ENCODE results near the gene VPS25.
"Not testable (repeated sequence)": the region's sequence is repeated elsewhere in the genome, so short reads cannot be mapped to it uniquely, and the experiment has no call there.

The VPS25 gene

DNA sequence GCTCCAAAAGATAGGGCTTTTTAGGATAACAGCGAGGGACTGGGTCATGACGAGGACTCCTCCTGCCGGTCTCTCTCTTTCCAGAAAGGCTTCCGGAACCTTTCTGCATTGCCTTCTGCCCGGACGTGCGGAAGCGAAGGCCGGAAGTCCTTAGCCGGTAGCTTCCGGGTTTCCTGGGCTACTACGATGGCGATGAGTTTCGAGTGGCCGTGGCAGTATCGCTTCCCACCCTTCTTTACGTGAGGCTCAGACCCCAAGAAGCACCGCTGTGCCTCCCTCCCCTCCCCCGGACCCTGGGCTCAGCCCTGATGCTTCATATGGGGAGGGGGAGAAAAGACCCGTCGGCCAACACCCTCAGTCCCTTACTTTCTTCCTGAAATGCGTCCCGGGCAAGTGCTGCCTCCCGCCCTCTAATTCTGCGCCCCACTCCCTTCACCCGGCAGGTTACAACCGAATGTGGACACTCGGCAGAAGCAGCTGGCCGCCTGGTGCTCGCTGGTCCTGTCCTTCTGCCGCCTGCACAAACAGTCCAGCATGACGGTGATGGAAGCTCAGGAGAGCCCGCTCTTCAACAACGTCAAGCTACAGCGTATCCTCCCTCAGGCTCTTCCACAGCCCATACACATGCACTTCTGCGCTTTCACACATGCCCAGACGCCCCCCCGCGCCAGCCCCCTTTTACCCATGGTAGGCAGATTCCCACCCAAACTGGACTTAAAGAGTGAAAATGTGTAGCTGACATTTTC lies at the start of gene VPS25:
Gene VPS25, plus strand, starts transcription at position 160 of the 746 bp plus-strand sequence. Its CDS starts 27 bp downstream, at position 187.
- peak; percentile 86 for DNase-seq

DNA sequence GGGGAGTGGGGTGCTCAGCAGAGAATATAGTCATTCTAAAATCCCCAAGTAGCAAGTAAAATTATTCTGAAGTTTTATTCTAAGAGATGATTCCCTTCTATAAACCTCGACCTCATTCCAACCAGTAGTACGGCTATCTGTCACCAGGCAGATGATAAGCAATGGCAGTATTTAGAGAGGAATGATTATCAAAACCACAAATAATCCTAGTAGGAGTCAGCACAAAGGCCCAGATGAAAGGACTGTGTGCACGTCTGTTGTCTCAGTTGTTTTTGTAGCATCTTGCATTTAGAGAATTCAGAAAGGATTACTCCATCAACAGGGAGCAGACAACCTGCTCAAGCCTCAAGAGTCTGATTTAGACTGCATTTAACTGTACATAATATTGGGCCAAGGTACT lies 49.6 kb upstream of the VPS25 start:
- no peak for DNase-seq

DNA sequence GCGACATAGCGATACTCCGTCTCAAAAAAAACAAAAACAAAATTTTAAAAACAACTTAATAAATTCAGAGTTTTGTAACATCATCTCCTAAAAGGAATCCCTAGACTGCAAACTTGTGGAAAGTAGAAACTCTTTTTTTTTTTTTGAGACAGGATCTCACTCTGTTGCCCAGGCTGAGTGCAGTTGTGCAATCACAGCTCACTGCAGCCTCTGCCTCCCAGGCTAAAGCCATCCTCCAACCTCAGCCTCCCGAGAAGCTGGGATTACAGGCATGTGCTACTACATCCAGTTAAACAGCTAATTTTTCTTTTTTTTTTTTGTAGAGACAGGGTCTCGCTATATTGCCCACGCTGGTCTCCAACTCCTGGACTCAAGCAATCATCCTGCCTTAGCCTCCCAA lies 48.1 kb upstream of the VPS25 start:
- no peak for DNase-seq

DNA sequence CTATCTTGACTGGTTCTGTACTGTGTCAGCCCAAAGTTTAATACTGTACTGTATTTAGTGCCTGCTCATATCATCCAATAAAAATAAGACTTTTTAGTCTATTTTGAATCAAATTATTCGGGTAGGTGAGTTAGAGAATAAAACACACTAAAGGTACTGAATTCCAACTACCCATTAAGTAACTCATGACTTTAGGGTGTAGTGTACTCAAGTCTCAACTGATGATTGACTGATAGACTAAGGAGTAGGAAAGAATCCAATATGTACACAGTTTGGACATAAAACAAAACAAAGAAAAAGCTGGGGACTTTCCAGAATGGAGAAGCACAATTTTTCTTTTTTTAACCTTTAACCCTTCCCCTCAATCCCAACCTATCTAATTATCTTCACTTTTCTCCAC lies 32.5 kb upstream of the VPS25 start:
- DNase-seq: no peak

DNA sequence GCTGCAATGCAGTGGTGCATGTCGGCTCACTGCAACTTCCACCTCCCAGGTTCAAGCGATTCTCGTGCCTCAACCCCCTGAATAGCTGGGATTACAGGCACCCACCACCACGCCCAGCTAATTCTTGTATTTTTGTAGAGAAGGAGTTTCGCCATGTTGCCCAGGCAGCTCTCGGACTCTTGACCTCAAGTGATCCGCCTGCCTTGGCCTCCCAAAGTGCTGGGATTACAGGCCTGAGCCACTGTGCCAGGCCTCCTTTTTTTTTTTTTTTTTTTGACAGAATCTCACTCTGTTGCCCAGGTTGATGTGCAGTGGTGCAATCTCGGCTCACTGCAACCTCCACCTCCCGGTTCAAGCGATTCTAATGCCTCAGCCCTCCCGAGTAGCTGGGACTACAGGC lies 30.3 kb upstream of the VPS25 start:
- not testable (repeated sequence) for DNase-seq

DNA sequence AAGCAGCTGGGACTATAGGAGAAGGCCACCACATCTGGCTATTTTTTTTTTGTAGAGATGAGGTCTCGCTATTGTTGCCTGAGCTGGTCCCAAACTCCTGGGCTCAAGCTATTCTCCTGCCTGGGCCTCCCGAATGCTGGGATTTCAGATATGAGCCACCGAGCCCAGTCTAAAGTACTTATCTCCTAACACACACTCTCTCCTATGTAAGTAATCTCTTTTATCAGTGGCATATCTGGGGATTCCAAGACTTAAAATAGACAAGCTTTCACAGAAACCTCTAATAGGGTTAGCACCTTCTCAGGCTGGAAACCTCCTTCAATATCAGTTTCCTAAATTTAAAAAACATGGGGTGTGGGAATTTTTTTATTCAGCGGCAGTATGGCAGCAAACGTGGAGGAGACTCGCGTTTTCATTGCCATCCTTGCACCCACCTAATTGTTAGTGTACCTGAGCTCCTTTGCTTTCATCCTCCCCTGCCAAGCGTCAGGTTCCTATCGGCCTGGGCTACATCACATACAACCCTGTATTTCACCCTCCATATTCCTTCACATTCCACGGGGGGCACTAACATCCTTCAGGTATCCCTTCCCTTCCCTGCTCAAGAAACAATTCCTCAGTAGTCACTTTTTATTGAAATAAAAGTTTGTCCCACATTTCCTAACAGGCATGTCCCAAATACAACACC lies 29.5 kb upstream of the VPS25 start:
- DNase-seq: no peak

DNA sequence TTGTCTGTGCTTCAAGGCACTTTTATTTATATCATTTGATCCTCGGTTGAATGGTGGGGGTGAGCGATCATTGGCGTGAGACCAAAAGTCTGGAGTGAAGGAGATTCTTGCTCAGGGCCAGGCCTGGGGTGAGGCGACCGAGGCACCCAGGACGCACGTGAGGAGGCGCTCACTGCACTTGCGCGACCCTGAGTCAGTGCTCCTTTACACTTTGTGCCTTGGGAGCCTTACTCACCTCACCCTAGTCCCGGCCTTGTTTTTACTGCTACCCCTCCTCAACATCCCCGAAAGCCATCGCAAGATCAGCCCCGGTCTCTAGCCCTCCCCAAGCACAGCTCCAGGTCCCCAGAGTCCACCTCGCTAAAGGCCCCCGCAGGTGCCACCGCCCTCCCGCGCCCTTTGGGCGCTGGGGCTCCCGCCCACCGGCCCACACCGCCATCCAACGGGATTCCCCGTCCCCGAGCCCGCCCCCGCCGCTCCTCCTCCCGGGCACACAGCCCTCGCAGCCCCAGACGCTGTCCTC lies 28.9 kb upstream of the VPS25 start:
- no peak for DNase-seq

DNA sequence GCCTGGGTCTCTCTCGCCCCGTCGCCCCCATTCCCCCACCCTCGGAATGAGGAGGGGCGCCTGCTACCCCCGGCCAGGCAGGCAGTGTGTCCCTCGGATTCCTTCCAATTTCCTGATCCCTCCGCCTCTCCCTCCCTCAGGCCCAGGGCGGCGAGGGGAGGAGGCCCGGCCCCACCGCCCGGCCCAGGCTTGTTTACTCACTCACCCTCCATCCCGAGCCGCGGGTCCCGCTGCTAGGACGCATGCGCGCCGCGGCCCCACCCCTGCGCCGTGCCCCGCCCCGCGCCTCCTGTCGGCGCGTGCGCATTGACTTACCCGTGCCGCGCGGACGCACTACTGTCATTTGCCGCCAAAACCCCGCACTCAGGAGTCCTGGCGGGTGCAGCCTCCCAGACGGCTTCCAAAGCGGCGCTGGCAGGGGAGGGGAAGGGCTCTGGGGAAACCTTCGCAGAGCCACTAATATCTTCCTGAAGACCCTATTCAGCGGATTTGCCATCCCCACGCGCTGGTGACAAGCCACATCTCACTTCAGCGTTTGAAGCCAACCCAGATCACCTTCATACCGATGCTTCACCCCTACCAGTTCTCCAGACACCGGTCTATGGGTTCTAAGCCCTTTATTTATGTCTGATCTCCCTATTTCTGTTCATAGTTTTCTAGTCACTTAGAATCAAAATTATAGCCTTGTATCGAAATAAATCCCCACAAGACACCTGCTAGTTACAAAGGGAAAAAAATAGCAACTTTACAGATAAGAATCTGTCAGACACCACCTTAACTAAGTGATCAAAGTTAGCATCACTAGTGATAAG lies 28.2 kb upstream of the VPS25 start, which contains the start of gene EZH1:
Gene EZH1, minus strand, starts transcription at position 235 of the 812 bp plus-strand sequence. CDS start 16,099 bp downstream, outside the sequence.
- DNase-seq: peak; percentile 96

DNA sequence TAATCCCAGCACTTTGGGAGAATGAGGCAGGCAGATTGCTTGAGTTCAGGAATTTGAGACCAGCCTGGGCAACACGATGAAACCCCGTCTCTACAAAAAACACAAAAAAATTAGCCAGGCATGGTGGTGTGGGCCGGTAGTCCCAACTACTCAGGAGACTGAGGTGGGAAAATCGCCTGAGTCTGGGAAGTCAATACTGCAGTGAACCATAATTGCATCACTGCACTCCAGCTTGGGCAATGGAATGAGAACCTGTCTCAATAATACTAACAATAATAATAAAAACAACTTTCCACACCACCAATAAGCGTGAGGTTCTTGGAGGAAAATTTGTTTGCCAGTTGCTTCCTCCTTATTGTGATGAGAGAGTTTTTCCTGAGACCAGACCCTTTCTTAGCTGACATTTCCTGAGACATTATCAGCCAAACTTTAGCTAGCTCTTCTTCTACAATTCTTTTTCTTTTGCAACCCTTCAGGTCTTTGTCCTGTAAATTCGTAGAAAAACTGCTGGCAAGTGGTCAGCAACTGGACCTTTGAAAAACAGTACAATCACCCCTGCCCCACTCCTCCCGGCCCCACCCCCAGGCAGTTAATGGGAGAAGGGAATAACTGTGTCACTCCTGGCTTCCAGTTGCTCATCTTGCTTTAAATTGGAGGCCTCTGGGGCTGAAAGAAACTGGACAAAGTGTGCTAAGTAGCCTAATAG lies 24.9 kb upstream of the VPS25 start:
- DNase-seq: no peak

DNA sequence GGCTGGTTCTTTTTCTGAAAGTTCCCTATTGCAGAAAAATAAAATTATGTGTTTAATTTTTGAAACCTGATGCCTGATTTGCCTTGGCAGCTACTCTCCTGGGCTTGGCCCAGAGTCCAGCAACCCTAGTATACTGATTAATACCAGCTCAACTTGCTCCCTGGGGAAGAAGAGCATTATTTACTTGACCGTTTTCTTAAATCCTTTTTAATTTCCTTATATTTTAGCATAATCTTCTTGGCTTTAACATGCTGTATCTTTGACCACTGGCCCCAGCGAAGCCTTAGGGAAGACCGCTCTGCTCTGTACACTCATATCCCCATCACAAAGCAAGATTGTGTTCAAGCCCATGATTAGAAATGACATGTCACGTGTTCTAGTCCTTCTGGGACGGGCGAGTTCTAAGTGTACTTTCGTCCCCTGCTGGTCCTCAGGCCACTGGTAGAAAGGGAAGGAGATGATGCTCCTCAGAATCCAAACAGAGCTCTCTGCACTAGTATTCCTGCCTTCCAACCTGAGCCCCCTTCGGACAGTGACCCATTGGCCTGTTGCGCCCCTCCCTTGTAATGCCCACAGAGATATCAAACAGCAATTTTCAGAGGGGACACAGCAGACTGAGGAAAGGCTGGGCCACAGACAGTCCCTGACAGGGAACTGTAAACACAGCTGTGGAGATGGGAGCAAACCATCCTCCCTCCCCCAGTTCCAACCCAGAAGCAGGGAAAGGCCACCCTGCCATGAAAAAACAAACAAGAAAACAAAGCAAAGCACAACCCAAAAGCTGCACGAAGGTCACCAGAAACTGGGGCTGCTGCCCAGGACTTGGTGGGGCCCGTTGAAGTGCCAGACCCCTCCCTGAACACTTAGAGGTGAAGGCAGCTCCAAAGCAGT lies 24.1 kb upstream of the VPS25 start:
- no peak for DNase-seq

DNA sequence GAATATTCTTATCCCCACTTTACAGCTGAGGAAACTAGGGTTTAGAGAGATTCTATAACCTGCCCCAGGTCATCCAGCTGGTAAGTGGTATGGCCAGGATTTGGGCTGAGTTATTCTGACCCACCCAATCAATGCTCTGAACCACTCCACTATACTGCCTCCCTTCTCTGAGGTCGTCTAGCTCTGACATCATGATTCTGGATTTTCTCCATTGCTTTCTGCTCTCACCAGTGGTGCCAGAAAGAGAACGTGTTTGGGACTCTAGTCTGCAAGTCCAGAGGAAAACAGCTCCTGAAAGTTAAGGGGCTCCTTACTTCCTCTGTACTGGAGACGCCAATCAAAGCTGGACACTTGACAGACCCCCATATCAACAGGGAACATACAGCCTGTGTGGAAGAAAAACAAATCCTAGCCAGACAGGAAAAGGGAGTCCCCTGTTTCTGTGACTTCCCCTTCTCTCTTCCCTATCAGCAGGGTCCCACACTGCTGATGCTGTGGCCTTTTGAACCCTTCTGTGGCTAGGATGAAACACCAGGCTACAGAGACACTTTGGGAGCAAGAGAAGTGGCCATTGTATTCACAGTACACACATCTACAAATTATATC lies 22.4 kb upstream of the VPS25 start:
- no peak for DNase-seq

DNA sequence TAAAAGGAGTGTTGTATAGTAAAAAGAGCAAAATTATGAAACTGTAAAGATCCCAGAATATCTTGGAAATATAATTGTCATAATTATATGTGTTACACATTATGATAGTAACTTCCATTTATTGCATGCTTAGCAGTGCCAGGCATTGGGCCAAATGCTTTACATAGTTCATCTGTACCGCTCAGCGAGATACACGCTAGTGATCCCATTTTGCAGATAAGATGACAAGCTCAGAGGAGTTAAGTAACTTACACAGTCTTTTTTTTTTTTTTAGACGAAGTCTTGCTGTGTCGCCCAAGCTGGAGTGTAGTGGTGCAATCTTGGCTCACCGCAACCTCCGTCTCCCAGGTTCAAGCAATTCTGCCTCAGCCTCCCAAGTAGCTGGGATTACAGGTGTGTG lies 21.6 kb upstream of the VPS25 start:
- DNase-seq: no peak

DNA sequence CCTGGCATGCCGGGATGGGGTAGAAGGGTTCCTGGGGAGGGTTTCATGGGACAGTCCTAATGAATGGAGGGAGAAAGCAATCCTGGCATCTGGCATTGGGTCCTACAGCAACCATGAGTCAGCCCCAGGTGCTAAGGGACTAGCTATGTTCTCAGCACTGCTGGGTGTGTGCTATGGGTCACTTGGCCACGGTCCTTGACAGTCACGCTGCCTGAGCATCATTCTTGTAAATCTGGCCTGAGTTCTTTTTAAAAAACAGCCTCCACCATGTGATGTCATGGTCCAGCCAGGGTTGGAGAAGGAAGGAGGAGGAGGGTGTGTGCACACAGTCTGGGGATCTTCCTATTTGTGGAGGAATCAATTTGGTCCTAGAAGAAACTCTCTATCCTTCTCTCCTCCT lies 18.5 kb upstream of the VPS25 start:
- no peak for DNase-seq

DNA sequence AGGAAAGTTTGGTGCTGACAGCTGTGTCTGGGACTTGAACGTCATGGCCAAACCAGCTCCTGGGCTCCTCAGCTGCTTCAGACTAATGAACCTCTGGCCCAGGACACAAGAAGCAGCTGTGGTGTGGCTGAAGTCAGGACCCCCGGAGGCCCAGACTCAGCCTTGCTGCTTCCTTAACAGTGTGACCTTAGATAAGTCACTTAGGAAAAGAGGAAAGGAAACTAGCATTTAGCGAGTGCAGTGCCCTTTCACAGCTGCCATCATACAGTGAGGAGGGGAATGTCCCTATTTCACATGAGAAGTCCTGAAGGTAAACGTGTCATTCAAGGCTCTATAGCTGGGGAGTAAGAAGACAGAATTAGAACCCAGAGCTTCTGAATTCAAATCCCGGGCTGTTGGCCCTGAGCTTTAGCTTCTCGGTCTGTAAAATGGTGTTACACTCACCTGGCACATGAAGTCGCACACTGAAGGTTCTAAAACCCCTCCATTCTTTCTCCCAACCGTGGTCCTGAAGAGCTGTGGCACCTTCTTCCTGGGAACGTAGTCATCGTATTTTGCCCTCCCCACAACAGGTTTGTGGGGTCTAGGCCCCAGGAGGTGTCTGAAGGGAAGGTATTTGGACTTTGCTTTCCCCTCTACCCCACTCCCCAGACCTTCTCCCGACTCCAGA lies 13.1 kb upstream of the VPS25 start:
- DNase-seq: no peak

DNA sequence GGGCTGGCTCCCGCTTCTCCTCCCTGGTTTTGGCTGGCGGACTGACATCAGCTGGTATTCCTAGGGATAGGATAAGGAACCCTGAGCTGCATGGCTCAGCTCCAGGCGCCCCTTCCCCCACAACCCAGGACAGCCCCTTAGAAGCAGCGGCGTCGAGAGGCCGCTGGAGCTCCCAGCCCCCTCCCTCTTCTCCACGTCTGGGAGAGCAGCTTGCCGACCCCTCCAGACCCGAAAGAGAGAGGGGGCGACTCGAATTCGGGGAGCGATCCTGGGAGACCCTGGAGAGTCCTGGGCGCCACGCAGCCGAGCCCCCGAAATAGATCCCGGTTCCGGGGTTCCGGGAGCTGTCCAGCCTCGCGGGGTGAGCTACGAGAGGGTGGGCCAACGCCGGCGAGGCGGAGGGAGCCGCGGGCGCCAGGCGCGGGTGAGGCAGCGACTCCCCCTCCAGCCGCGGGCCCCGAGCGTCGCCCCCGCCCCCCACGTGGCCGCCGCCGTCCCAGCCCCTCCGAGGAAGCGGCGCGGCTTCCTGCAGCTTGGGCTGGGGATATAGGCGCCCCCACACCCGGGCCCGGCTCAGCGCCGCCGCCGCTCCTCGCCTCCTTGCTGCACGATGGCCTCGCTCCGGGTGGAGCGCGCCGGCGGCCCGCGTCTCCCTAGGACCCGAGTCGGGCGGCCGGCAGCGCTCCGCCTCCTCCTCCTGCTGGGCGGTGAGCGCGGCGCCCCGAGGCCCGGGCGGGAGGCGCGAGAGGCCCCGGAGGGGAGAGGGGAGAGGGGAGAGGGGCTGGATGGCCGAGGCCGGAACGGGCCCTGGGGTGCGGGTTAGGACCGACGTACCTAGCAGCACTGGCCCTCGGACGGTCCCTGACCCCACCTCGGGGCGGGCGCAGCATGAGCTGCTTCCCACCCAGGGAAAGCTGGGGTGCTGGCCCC lies 12.3 kb upstream of the VPS25 start, which contains the start of gene RAMP2:
Gene RAMP2, plus strand, starts transcription at position 576 of the 930 bp plus-strand sequence. Its CDS starts 35 bp downstream, at position 611.
- DNase-seq: peak; percentile 78

DNA sequence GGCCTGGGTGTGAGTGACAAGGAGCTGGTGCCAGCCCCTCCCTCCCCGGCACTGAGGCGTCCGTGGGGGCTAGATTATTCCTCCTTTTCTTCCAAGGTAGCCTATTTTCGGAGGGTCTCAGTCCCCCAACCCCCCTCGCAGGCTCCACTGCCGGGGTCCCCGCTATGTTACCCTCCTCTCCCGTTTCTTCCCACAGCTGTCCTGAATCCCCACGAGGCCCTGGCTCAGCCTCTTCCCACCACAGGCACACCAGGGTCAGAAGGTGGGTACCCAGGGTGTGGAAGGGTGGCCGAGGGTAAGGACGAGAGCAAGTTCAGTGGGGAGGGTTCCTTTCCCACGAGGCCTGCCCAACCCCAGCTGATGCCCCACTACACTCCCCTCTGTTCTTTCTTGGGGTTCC lies 11.6 kb upstream of the VPS25 start:
- no peak for DNase-seq

DNA sequence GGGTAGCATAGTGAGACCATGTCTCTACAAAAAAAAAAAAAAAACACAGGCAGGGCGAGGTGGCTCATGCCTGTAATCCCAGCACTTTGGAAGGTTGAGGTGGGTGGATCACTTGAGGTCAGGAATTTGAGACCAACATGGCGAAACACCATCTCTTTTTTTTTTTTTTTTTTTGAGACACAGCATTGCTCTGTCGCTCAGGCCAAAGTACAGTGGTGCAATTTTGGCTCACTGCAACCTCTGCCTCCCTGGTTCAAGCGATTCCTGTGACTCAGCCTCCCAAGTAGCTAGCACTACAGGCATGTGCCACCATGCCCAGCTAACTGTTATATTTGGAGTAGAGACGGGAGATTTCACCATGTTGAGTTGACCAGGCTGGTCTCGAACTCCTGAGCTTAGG lies 7.1 kb upstream of the VPS25 start:
- DNase-seq: no peak

DNA sequence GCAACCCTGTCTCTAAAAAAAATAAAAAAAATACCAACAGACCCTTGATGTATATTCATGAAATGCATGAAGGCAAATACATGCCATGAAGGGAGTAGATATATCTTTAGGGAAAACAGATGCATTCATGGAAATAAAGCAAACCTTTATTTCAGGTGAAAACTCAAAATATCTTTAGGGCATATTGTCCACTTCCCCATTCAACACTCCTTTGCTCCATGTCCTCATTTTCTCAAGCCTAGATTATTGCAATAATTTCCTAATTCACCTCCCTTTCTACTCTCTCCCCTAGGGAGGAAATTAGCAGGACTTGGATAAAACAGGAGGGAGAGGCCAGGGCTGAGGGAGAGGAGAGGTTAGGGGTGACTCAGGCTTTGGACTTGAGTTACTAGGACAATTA lies 5.7 kb upstream of the VPS25 start:
- no peak for DNase-seq

DNA sequence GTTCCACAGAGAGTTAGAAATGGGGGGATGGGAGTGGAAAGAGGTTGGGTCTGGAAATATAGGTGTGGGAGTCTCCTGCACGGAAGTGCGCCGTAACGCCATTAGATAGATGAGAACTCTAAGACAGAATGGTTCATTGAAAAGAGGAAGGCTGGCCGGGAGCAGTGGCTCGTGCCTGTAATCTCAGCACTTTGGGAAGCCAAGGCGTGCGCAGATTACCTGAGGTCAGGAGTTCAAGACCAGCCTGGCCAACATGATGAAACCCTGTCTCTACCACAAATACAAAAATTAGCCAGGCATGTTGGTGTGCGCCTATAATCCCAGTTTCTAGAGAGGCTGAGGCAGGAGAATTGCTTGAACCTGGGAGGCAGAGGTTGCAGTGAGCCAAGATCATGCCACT lies 5.2 kb upstream of the VPS25 start:
- not testable (repeated sequence) for DNase-seq
